GM19455 (cell line): ENCODE data around the gene SNRK.
A peak's percentile ranks its signal among the peaks of the same experiment; 100 is the strongest.

ENCODE experiments used
- ATAC-seq: cut with Tn5 transposase; IDR thresholded peaks from one replicate; pipeline ENCODE4 v1.9.1; 2021; ENCODE audit not compliant: unreplicated experiment

The SNRK gene, protein sequence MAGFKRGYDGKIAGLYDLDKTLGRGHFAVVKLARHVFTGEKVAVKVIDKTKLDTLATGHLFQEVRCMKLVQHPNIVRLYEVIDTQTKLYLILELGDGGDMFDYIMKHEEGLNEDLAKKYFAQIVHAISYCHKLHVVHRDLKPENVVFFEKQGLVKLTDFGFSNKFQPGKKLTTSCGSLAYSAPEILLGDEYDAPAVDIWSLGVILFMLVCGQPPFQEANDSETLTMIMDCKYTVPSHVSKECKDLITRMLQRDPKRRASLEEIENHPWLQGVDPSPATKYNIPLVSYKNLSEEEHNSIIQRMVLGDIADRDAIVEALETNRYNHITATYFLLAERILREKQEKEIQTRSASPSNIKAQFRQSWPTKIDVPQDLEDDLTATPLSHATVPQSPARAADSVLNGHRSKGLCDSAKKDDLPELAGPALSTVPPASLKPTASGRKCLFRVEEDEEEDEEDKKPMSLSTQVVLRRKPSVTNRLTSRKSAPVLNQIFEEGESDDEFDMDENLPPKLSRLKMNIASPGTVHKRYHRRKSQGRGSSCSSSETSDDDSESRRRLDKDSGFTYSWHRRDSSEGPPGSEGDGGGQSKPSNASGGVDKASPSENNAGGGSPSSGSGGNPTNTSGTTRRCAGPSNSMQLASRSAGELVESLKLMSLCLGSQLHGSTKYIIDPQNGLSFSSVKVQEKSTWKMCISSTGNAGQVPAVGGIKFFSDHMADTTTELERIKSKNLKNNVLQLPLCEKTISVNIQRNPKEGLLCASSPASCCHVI

DNA sequence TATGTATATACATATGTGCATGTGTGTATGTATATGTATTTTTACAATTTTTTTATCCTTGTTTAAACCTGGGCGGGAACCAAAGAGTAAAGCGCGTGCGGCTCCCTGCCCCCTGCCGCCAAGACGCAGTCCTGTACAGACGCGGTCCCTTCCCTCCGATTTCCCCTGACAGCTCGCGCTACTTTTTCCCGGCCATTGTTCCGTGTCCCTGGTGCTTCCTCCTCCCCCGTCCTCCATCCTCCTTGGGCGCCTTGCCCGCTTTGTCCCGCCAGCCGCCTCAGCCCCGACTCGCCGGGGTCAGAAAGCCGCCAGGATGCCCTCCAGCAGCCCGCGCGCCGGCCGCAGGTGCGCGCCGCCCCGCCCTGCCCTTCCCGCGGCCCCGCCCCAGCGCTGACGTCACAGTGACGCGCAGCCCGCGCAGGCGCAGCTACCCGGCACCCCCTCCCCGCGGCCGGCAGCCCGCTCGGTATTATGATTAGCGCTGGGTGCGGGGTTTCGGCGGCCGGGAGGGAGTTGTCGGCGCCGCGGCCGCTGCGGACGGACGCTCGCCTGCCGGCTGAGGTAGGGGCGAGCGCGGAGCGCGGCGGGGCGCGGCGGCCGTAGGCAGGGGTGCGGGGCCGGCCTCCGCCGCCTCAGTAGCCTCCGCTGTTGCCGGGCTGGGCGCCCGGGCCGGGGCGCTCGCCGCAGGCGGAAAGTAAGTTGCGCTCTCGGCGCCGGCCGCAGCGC lies at the start of gene SNRK:
Gene SNRK, plus strand, starts transcription at position 426 of the 726 bp plus-strand sequence. CDS start 16,664 bp downstream, outside the sequence.
- ATAC-seq, result peak; percentile 88

DNA sequence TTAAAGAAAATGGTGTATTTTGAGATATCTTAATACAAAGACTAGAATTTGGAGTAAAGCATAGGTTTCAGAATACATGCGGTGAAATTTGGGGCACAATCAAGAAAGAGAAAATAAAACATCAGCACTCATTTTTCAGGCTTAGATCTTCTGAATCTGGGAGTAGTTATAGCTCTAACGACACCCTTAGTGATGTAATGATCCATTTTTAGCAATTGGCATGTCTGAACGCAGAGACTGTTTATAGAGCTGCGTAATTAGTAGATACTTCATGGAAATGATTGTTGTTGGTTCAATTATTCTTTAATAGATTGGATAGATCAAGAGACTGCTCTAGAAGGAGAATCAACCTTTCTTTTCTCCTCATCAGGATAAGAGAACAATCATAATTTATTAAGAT lies 47.5 kb upstream of the SNRK start:
- no peak for ATAC-seq

DNA sequence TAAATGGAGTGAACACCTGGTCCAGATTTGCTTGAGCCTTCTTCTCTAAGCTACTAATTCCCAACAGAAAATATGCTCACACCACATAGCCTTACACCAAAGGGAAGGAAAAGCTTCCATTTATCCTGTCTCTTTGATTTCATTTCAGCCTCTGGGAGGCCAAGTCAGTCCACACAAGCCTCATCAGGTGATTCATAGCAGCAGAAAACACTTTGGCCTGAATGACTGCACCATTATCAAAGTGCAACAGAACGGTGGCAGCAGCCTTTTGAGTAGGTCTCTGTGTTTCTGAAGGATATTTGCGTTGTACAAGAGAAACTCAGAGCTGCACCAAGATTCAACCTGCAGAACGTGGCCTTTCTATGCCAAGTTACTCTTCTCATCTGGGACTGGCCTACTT lies 46.6 kb upstream of the SNRK start:
- ATAC-seq, result no peak

DNA sequence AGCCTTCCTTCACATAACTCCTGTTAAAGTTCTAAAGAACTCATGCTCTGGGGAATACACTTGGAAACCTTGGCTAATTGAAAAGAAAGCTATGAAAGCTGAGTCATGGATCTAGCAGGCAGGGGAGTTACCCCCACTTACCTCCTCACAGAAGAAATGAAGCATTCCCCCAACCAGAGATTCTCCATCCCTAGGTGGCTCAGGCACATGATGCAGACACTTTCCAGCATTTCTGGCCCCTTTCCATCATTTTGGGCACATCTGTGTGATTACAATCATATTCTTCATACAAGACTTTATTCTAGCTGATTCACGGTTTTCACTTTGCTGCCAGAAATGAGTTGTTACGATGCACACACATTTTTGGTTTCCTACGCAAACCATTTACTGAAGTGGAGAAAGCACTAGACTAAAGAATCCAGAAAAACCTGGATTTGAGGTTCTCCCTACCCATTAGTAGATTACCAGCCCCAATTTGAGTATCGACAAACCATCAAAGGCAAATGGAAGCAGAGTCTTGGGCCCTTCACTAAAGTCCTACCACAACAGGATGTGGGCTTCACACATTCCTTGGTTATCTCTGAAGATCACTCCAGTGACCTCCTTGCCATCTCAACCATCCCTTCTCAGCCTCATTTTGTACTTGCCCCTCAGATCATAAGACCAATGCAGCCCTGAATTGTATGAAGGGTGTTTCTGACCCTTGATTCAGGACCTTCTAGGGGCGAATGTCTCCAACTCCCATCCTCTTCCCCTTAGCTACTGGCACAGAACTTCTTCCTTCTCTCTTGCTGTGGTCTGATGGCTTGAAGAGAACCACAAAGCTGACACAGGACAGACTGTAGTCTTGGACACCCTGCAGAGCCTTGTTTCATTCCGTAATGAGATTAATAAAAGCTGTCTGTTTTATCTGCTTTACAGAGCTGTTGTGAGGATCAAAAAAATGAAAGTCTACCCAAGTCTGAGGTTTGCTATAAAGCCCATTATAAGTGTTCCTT lies 42.5 kb upstream of the SNRK start:
- ATAC-seq, result no peak

DNA sequence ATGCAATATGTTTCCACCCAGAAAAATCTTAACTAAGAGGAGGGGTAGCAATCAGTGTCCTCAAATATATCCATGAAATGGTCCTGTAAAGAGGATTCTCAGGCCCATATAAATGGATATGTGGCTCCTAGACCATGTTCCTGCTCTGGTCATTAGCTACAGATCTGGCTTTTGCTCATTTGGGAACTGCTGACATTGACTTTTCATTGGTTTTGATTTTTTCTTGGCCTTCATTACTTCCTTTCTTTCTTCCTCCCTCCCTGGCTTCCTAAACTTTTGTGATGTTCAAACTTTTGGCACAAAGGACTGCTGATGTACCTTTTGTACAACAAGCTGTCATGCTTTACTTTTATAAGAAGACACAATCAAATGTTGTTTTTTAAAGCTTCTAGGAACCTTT lies 41.6 kb upstream of the SNRK start:
- ATAC-seq, result no peak

DNA sequence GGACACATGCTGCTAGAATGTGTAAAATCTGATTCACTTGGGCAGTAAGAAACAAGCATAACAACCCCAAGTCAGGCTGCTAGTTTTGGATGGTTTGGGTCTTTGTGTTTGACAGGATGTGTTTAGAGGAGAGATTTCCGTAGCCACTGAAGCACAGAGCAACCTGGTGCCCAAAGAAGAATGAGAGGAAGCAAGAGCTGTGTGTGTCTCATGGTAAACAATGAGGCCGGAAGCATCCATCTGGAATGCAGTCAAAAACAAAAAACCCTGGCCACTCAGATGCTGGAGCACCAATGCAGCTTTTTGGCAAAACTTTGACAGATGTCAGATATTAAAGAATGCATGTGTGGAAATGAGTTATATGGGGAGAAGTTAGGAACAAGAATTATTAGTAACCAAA lies 39.4 kb upstream of the SNRK start:
- no peak for ATAC-seq

DNA sequence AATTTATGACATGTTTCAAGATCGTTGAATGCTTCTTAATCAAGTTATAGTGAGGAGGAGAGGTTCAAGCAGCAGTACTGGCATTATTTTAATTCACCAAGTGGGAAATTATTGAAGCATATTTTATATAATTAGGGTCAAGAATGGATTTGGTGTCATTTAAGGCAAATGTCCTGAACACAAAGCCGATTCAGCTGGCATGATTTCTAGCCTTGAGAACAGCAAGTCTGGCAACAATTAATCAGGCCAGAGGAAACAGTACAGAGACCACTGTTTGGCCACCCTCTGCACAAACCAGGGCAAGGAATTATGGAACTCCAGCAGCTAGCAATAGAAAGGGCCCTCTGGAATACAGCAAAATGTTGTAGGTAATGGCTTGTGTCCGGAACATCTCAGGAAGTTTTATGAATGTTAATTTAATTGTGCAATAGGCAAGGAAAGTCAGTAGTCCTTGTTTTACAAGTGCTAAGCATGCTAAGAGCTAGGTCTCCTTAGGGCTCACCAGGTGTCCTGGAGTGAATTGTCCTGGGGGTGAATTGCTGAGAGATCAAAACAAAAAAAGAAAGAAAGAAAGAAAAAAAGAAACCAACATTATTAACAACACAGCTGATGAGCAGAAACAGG lies 38.7 kb upstream of the SNRK start:
- ATAC-seq, result no peak

DNA sequence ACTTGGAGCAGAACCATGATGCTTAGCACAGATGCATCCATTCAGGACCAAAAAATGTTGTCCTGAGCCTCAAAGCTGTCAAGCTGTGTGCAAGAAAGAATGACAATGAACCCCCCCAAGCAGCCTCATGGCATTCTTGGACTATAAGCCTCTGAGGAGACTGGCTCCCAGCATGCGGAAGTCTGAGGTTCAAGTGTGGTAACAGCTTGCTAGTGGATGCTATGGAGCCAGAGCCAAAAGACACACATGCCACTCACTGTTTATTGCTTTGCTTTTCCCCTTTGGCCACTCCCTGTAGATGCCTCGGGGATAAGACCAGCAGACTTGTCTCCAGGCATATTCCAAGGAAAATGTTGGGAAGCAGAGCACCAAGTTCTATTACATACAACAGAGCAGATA lies 38.2 kb upstream of the SNRK start:
- no peak for ATAC-seq

DNA sequence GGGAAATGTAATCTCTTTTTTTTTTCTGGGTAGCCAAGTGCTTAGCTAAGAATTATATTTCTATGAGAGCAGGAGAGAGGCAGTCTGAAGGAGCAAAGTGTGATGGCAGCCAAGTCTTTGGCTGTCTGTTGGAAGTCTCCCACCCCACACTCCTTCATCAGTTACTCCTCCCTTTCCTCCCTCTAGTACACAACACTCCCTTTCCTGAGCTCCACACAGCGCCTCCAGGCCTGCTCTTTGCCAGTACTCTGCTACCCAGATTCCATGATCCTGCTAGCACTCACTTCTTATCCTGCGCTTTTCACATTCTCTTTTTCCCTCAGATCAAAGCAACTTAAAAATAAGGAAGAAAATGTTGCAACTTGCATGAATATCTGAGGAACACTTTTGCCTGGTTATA lies 37.4 kb upstream of the SNRK start:
- ATAC-seq, result no peak

DNA sequence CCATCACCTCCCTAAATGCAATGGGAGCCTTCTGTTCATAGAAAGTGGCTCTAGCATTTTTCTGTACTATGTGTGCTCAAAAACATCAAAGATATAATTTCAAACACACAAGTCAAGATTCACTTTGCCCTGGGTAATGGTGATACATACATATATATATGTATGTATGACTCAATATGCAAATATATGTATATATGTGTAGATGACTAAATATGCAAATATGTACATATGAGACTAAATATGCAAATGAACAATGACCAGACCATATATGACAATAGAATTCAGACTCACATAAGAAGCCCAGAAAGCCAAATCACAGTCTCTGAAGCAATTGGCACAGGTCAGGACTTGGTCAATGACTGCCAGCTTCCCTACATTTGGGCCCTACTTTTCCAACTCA lies 36.9 kb upstream of the SNRK start:
- no peak for ATAC-seq

DNA sequence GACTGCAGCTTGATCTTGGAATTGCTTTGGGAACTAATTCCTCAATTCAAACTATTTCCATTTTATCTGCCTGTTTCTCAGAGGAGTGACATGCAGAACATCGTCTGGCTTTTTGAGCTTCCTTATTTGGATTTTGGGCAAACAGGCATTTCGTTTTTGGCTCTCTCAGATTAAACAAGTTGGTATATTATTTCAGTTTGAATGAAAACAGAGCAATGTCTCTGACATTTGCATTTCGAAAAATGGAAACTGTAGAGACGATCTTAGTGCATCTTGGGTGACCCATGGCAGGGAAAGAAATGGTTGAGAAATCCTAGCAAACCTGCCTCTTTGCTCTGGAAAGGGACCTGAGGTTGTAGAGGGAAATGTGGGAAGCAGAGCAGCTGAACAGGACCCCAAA lies 33.0 kb upstream of the SNRK start:
- ATAC-seq, result no peak

DNA sequence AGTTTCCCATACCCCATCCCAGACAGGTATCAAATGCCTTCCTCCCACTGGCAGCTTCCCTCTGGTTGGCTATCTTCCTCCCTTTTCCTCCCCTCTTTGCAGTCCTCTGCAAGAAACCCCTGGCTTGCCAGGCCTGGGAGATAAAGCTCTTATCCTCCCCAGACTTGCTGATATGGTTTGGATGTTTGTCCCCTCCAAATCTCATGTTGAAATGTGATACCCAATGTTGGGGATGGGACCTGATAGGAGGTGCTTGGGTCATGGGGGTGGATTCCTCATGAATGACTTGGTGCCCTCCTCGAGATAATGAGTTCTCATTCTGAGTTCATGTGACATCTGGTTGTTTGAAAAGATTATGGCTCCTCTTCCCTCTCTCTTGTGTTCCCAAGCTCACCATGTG lies 32.2 kb upstream of the SNRK start:
- ATAC-seq, result no peak

DNA sequence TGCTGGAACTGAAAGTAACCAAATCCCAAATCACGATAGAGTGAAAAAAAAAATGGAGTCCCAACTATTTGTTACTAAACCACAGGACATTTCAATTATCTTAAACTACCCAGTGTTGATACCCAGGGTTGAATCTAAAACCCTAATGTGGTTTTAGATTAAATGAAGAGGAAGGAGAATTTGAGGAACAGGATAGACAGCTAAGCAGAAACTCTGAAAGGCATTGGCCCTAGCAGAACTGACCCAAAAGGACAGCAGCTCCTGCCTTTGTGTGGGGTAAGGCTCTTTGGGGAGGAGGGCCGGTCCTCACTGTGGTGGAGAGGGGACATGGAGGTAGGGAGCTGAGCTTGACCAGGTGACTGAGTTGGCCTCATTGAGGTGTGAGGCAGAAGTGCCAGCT lies 30.7 kb upstream of the SNRK start:
- ATAC-seq, result no peak

DNA sequence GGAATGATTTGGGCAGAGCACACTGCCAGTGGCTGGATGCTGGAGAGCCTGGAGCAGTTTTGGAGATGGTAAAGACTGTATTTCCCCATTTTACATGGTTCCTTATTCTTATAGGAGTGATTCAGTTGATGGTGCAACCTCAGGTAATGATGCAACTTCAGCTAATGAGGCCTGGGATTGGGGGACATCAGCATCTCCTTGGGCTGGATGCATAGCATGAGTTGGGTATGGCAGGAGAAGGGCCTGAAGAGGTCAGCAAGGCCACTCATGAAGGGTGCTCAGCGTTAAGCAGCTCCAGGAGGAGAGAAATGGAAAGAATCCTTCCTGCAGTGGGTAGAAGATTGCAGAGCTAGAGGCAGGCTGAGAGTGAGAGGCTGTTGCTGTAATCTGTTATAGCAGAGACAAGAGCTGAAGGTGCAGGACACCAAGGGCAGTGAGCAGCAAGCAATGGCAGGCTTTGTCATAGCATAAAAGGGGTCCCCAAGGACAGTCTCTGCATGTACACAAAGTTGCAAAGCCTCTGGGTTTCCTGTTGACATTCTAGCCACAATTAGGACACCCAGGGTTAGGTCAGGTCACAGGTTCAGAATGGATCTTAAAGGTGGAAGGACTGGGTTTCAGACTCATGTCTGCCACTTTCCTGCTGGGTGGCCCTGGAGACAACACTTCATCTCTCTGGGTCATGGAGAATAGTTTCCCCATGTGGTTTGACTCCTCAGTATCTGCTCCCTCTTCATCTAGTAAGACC lies 29.5 kb upstream of the SNRK start:
- ATAC-seq, result no peak

DNA sequence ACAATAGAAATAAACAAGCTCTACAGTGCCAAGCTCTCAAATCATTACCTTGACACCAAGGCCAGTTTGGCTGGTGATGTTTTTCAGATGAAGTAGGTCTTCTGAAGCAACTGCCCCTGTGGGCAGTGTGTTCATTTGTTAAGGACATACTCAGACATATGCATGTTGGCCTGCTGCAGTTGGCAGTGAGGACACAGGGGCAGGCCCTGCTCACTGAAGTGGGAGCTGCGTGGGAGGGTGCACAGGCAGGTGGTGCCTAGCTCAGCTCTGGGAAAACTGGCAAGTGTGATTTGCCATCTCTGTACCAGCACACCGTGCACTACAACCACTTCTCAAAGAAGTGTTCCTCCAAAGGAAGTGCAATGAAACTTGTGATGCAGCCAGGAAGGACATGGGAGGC lies 28.5 kb upstream of the SNRK start:
- no peak for ATAC-seq

DNA sequence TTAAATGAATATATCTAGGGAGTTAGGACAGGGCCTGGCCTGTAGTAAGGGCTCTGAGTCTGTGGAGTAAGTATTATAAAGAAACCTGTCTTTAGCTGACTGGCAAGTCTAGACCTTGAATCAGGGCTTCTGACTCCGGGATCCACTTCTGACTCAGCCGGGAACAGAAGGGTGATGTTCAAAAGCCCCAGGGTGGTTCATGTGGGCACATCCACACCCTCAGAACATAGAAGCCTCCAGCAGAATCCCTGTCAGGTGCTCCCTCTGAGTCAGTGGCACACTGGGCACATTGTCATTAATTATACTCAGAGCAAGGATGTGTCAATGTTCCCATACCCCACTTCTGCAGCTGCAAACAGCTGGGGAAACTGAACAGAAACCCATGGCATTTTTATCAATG lies 26.7 kb upstream of the SNRK start:
- ATAC-seq, result no peak

DNA sequence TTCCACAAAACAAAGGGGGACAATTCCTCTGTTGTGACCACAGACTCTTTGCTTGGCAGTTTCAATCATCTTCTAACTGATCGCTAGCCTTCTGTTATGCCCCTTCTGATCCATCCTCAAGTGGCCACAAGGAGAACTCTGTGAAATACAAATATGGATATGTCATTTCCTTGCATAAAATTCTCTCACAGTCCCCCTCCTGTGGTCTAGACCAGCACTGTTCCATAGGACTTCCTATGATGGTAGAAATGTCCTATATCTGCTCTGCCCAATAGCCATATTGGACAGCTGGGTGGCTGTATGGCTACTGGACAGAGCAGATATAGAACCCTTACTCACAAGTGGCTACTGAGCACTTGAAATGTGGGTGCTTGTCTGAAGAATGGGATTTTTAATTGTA lies 25.9 kb upstream of the SNRK start:
- ATAC-seq, result no peak

DNA sequence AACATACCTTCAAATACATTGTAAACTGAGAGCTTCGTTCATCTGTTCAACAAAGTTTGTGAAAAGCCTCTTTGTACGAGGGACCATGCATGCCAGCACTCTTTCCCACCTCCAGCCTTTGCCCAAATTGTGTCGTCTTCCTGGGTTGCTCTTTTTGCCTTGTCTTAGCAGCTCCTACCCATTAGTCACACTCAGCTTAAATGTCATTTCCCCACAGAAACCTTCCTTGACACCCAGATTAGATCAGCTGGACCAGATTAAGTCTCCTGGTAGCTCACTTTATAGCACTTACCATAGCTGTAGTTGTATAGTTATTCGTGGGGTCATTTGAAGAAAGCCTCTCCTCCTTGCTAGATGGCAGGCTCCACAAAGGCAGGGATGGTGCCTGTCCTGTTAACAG lies 24.1 kb upstream of the SNRK start:
- ATAC-seq, result no peak

DNA sequence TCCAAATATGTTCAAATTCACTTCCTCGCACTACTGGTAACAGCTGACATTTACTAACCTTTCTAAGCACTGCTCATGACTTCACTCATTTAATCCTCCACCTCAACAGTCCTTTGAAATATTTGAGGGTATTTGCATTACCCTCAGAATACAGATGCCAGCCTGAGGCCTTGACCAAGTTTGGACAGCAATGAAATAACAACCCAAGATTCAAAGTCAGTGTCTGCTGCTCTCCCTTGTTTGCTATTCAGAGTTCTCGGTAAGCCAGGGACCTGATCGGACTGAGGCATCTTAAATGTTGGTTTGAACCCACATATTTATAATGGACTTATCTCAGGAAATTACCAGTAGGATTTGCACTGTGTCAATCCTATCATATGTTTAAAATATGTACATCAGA lies 19.9 kb upstream of the SNRK start:
- no peak for ATAC-seq

DNA sequence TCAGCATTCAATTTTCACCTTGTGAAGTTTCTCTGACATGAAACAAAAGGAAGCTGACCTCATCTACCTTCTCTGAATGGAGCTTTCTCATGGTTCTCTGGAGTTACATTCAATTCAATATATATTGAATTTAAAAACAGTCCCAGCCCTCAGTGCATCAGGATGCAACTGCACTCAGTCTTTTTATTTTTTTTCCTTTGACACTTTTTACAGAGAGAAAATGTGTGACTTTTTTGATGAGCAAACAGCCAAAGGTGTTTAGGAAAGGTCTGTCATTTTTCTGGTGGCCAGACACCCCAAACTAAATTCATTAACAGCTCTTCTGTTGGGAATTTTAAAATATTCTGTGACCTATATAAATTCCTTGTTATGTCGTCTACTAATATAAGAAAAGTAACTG lies 19.3 kb upstream of the SNRK start:
- no peak for ATAC-seq
